H1 (cell line): ENCODE data around the gene PRRG2. TPM values are rescaled to one million over a fixed set of nuclear protein-coding genes. Genes with fewer than 3 reads are reported as not detected.

Source experiments
- polyA plus RNA-seq, 7 experiments: library from polyadenylated mRNA; depleted of rRNA in 3 of 7; stranded (reverse) in 5 of 7; unstranded in 2 of 7; fragments of >200 nt in 5 of 7; fragments of 200-250 nt in 2 of 7; gene quantifications; 1 replicate in 5 of 7; 2 replicates in 1 of 7; 4 replicates in 1 of 7; pipeline versions ENCODE4 v1.2.1 to v1.2.3, GENCODE V29; 2011 to 2013; ENCODE audit warnings: missing spikeins in 2 of 7, mixed read lengths in 2 of 7
- total RNA-seq: library from RNA; stranded (reverse); fragmentation: NEBNext Ultra II Directional; extraction: Animal tissue kit (Norgen Biotek cat#: 25700); gene quantifications from 2 replicates; pipeline ENCODE4 v1.2.1, GENCODE V29; 2021
- TF ChIP-seq, protein P1 (sequence below): IDR thresholded peaks from 2 replicates; pipeline ENCODE4 v1.6.1; 2012; ENCODE audit warnings: low read length, inconsistent platforms

Gene PRRG2
- total and polyA plus RNA-seq, 2 of the 8 experiments (the other 6 are each of a cell fraction or from before 2014, with no cell fraction given): 4.1 to 5.6 TPM

DNA sequence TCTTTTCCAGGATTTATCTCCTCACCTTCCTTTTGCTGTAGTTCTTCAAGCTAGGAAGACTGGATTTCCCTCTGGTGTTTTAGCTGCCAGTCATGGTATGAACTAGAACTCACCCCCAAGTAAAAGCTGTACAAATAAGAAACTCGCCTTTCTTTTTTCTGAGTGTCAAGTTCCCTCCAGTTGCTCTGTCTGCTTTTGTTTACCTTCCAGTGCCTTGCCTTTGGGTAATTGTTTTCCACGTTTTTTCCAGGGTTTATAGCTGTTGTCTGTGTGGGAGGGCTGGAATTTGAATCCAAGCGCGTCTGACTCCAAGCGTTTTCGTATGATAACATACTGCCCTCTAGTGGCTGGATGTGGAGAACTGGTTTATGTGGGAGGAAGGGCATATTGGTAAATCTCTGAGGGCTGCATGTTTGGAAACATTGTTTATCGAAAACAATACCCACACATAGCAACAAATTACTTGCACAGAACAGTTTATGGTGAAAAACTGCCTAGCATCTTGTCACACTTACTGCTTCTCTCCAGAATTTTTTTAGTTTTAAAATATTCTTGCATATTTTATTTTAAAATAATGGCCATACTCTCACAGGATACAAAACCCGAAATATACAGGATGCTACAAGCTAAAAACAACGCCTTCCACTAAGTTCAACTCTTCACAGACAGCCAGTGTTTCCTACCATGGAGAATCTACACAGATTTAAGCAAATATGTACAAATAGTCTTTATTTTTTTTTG is 34.1 kb upstream of the PRRG2 start (continued):
- TF ChIP-seq, protein P1, sequence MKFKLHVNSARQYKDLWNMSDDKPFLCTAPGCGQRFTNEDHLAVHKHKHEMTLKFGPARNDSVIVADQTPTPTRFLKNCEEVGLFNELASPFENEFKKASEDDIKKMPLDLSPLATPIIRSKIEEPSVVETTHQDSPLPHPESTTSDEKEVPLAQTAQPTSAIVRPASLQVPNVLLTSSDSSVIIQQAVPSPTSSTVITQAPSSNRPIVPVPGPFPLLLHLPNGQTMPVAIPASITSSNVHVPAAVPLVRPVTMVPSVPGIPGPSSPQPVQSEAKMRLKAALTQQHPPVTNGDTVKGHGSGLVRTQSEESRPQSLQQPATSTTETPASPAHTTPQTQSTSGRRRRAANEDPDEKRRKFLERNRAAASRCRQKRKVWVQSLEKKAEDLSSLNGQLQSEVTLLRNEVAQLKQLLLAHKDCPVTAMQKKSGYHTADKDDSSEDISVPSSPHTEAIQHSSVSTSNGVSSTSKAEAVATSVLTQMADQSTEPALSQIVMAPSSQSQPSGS: no peak
